Gastrocnemius medialis (tissue), 4 donors: Measurements from ENCODE around the gene NDRG4. TPM values are rescaled to one million over a fixed set of nuclear protein-coding genes. Genes with fewer than 3 reads are reported as not detected.

Experiments used
- ATAC-seq, 2 donors: fragments of 150-250 bp; one replicate each; pipeline ENCODE4 v1.9.1; 2016
- DNase-seq, 2 donors: peaks; one replicate each; pipeline ENCODE4 v3.0.0-alpha.2; 2019
- H3K27ac ChIP-seq, 4 donors: fragments of 200-600 bp; sonication (generic); 1 replicate in 1 of 4; 2 replicates in 3 of 4; pipeline ENCODE4 v1.5.1; 2016 to 2018; ENCODE audit warnings: mild to moderate bottlenecking in 2 of 4, moderate library complexity in 1 of 4
- H3K27me3 ChIP-seq, 3 donors: fragments of 200-600 bp; sonication (generic) in 2 of 3; 1 replicate in 1 of 3; 2 replicates in 2 of 3; pipeline versions ENCODE4 v1.5.1 to v1.6.0; 2016 to 2019; ENCODE audit warnings: mild to moderate bottlenecking in 1 of 3, moderate library complexity in 1 of 3
- H3K36me3 ChIP-seq, 2 donors: fragments of 200-600 bp; sonication (generic) in 1 of 2; one replicate each; pipeline ENCODE4 v1.5.1; 2017 to 2018
- H3K4me1 ChIP-seq, 2 donors: fragments of 200-600 bp; sonication (generic) in 1 of 2; one replicate each; pipeline ENCODE4 v1.5.1; 2016 to 2017; ENCODE audit warnings: mild to moderate bottlenecking in 2 of 2
- H3K4me3 ChIP-seq, 4 donors: fragments of 200-600 bp; sonication (generic) in 3 of 4; 1 replicate in 1 of 4; 2 replicates in 3 of 4; pipeline ENCODE4 v1.5.1; 2016 to 2019; ENCODE audit warnings: mild to moderate bottlenecking in 2 of 4
- H3K9me3 ChIP-seq, 3 donors: fragments of 200-600 bp; sonication (generic) in 2 of 3; 1 replicate in 1 of 3; 2 replicates in 2 of 3; pipeline ENCODE4 v1.5.1; 2016 to 2019
- CTCF ChIP-seq, 5 experiments: fragments of 450-650 bp in 3 of 5; fragments of 200-600 bp in 2 of 5; sonication (generic) in 2 of 5; IDR thresholded peaks in 4 of 5; conservative IDR thresholded peaks in 1 of 5; 1 replicate in 4 of 5; 2 replicates in 1 of 5; pipeline ENCODE4 v1.5.1; 2016 to 2019; ENCODE audit warnings: antibody characterized with exemption in 5 of 5, mild to moderate bottlenecking in 3 of 5, moderate library complexity in 3 of 5
- POLR2A ChIP-seq, 2 donors: fragments of 450-650 bp; IDR thresholded peaks; one replicate each; pipeline ENCODE4 v1.6.1; 2017; ENCODE audit warnings: antibody characterized with exemption in 2 of 2, mild to moderate bottlenecking in 2 of 2, moderate library complexity in 2 of 2
- in situ Hi-C, 4 donors: fragments of 200-750 bp; cut with MboI; loops; one replicate each; pipeline versions ENCODE4 v1.15.0 to v1.8.0; 2017; ENCODE audit warnings: low sequenced_read_pairs in 4 of 4
- intact Hi-C: fragments of 100-400 bp; cut with DNase I; formaldehyde crosslinking; loops from one replicate; pipeline ENCODE4 v1.15.1; 2023; ENCODE audit warnings: low total_unique reads
- total RNA-seq, 4 donors: library from RNA; depleted of rRNA; stranded (reverse); fragments of >200 nt; gene quantifications; one replicate each; pipeline versions ENCODE4 v1.1.0 to v1.2.3, GENCODE V29; 2016

NDRG4 gene
- total RNA-seq, 4 donors from 2014 or later: 2.0 to 13.3 (median 6.5) TPM

GRCh38 chr16:58481226-58481869 lies 18.6 kb upstream of the NDRG4 start:
- TF ChIP-seq POLR2A (IDR thresholded peaks at IDR 0.05) (no peak), CTCF (IDR thresholded peaks at IDR 0.05 in 4 of 5, conservative IDR thresholded peaks at IDR 0.05 in 1 of 5) (no peak)
- in situ Hi-C loops (loop anchor here in 2 of 4 donors (5.0 kb wide), 2 partner anchors 144 to 149 kb away; no protein-coding TSS in a partner anchor), intact Hi-C loops (no loop called here)
- no peak for DNase-seq
- Histone ChIP-seq H3K27ac (no peak overlapping the region), H3K36me3 (no peaks in the 10 kb centered on the region), H3K4me3 (no peak overlapping the region), H3K4me1 (no peaks in the 10 kb centered on the region), H3K27me3 (no peaks in the 10 kb centered on the region), H3K9me3 (no peaks in the 10 kb centered on the region)
- no peak for ATAC-seq

GRCh38 chr16:58481931-58482330 lies 18.0 kb upstream of the NDRG4 start:
- DNase-seq (no peak), ATAC-seq (no peak)
- Histone ChIP-seq H3K36me3 (no peaks in the 10 kb centered on the region), H3K9me3 (no peaks in the 10 kb centered on the region), H3K27me3 (no peaks in the 10 kb centered on the region), H3K4me1 (no peaks in the 10 kb centered on the region), H3K27ac (no peak overlapping the region), H3K4me3 (no peak overlapping the region)
- TF ChIP-seq CTCF (IDR thresholded peaks at IDR 0.05 in 4 of 5, conservative IDR thresholded peaks at IDR 0.05 in 1 of 5): no peak
- no peak for TF ChIP-seq POLR2A (IDR thresholded peaks at IDR 0.05)
- in situ Hi-C loops (loop anchor here in 2 of 4 donors (5.0 kb wide), 2 partner anchors 145 to 150 kb away; no protein-coding TSS in a partner anchor), intact Hi-C loops (no loop called here)

GRCh38 chr16:58485184-58485887 lies 14.6 kb upstream of the NDRG4 start:
- DNase-seq (no peak), ATAC-seq (no peak)
- Histone ChIP-seq H3K27me3 (no peaks in the 10 kb centered on the region), H3K36me3 (no peaks in the 10 kb centered on the region), H3K4me3 (no peak overlapping the region), H3K4me1 (peaks cover 0 to 4% of the 10 kb centered on the region in 2 donors), H3K27ac (no peak overlapping the region), H3K9me3 (no peaks in the 10 kb centered on the region)
- intact Hi-C loops (no loop called here), in situ Hi-C loops (loop anchor here in 1 of 4 donors (5.0 kb wide), 1 partner anchor 148 kb away; no protein-coding TSS in a partner anchor)
- no peak for TF ChIP-seq POLR2A (IDR thresholded peaks at IDR 0.05)
- TF ChIP-seq CTCF (IDR thresholded peaks at IDR 0.05 in 4 of 5, conservative IDR thresholded peaks at IDR 0.05 in 1 of 5): no peak

GRCh38 chr16:58487566-58488351 lies 12.2 kb upstream of the NDRG4 start:
- Histone ChIP-seq H3K36me3 (no peaks in the 10 kb centered on the region), H3K4me1 (peaks cover 0 to 4% of the 10 kb centered on the region in 2 donors), H3K27me3 (no peaks in the 10 kb centered on the region), H3K27ac (no peak overlapping the region), H3K4me3 (peak overlapping the region; percentile 8 to 47 (median 40)), H3K9me3 (no peaks in the 10 kb centered on the region)
- no peak for TF ChIP-seq POLR2A (IDR thresholded peaks at IDR 0.05)
- peak; percentile 83 to 94 (median 89) for TF ChIP-seq CTCF (IDR thresholded peaks at IDR 0.05 in 4 of 5, conservative IDR thresholded peaks at IDR 0.05 in 1 of 5)
- in situ Hi-C loops (loop anchor here in 1 of 4 donors (5.0 kb wide), 1 partner anchor 150 kb away; no protein-coding TSS in a partner anchor), intact Hi-C loops (loop anchor here (1.0 kb wide), 1 partner anchor 151 kb away; no protein-coding TSS in a partner anchor)
- ATAC-seq (peak; percentile 89 to 91), DNase-seq (peak; percentile 62 to 64)
